Left ventricle myocardium inferior (tissue), 1 donor: ENCODE measurements around the gene DNAI4. TPM values are rescaled to one million over a fixed set of nuclear protein-coding genes. Genes with fewer than 3 reads are reported as not detected.
"Not testable (repeated sequence)": the region's sequence is repeated elsewhere in the genome, so short reads cannot be mapped to it uniquely, and the experiment has no call there.

Experiments
- DNase-seq: peaks from one replicate; pipeline ENCODE4 v3.0.0-alpha.2; 2020
- H3K27ac ChIP-seq: fragments of 200-600 bp; replicated peaks from 2 replicates; pipeline ENCODE4 v1.8.0; 2021
- H3K27me3 ChIP-seq: fragments of 200-600 bp; 2 replicates; pipeline ENCODE4 v1.8.0; 2021; ENCODE audit warnings: low read depth
- H3K36me3 ChIP-seq: fragments of 200-600 bp; 2 replicates; pipeline ENCODE4 v1.8.0; 2021
- H3K4me1 ChIP-seq: fragments of 200-600 bp; 2 replicates; pipeline ENCODE4 v1.8.0; 2021
- H3K4me3 ChIP-seq: fragments of 200-600 bp; 2 replicates; pipeline ENCODE4 v1.8.0; 2021; ENCODE audit warnings: mild to moderate bottlenecking, moderate library complexity
- H3K9me3 ChIP-seq: fragments of 200-600 bp; replicated peaks from 2 replicates; pipeline ENCODE4 v1.8.0; 2021
- CTCF ChIP-seq: fragments of 200-600 bp; IDR thresholded peaks from 2 replicates; pipeline ENCODE4 v1.8.0; 2021; ENCODE audit warnings: antibody characterized with exemption, mild to moderate bottlenecking, borderline replicate concordance
- intact Hi-C: fragments of 100-400 bp; cut with micrococcal nuclease; formaldehyde crosslinking; loops from one replicate; pipeline ENCODE4 v1.11.0; 2022
- total RNA-seq: library from RNA; stranded (reverse); fragmentation: NEBNext Ultra II Directional; extraction: Animal tissue kit (Norgen Biotek cat#: 25700); gene quantifications from one replicate; pipeline ENCODE4 v1.2.1, GENCODE V29; 2021
- donor health status: DM: no; HTN: yes; CAD: no; lungs with severe emphysema.

Gene DNAI4
- total RNA-seq, 1 donor from 2014 or later = 17.9 TPM

GRCh38 chr1:66917476-66917875, 7.2 kb downstream of the DNAI4 start:
- no peak for DNase-seq
- Histone ChIP-seq H3K4me3 (no peak overlapping the region), H3K4me1 (no peaks in the 10 kb centered on the region), H3K27me3 (no peaks in the 10 kb centered on the region), H3K9me3 (no peaks in the 10 kb centered on the region), H3K36me3 (no peaks in the 10 kb centered on the region), H3K27ac (no peak overlapping the region)
- intact Hi-C loops = no loop called here
- TF ChIP-seq CTCF = no peak

DNA sequence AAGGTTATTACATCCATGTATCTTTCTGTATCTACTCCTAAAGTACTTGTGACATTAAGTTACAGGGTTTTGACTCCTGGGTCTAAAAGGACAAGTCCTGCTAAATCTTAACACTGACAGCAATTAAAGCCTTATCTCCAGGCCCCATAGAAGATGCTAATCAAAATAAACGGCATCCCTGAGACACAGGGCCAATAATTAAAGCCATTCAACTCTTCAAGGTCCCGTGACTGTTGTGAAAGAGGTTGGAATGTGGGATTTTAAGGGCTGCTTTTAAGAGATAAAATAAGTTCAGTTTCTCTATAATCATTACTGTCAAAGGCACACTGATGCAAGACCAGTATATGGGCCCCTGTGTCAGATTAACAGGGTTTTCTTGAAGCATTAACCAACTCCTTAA, 8.3 kb downstream of the DNAI4 start:
- H3K9me3 ChIP-seq = no peaks in the 10 kb centered on the region
- H3K27me3 ChIP-seq = no peaks in the 10 kb centered on the region
- H3K36me3 ChIP-seq = no peaks in the 10 kb centered on the region
- H3K27ac ChIP-seq = no peak overlapping the region
- no peak for TF ChIP-seq CTCF
- H3K4me3 ChIP-seq = no peak overlapping the region
- intact Hi-C loops = no loop called here
- no peak for DNase-seq
- H3K4me1 ChIP-seq = no peaks in the 10 kb centered on the region

GRCh38 chr1:66915203-66915602, 9.5 kb downstream of the DNAI4 start:
- H3K27me3 ChIP-seq, H3K27ac ChIP-seq, intact Hi-C loops, H3K4me1 ChIP-seq, H3K36me3 ChIP-seq, H3K4me3 ChIP-seq, DNase-seq, H3K9me3 ChIP-seq: not testable (repeated sequence)

DNA sequence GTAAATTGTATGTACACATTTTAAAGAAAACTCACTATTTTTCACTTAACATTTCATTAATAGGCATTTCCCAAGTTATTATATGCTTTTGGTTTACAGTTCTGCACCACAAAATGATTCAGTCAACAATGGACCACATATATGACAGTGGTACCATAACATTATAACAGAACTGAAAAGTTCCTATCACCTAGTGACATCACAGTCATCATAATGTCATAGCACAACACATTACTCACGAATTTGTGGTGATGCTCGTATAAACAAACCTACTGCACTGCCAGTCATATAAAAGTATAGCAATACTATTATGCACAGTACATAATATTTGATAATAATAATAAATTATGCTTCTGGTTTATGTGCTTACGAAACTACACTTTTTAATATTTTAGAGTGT, 30.9 kb downstream of the DNAI4 start:
- intact Hi-C loops = no loop called here
- no peaks in the 10 kb centered on the region for H3K36me3 ChIP-seq
- no peak for TF ChIP-seq CTCF
- DNase-seq = no peak
- no peak overlapping the region for H3K4me3 ChIP-seq
- H3K27ac ChIP-seq = no peak overlapping the region
- H3K27me3 ChIP-seq = no peaks in the 10 kb centered on the region
- H3K9me3 ChIP-seq = no peaks in the 10 kb centered on the region
- H3K4me1 ChIP-seq = no peaks in the 10 kb centered on the region

GRCh38 chr1:66890621-66891020, 34.0 kb downstream of the DNAI4 start:
- no peaks in the 10 kb centered on the region for H3K9me3 ChIP-seq
- no peak overlapping the region for H3K27ac ChIP-seq
- H3K27me3 ChIP-seq = no peaks in the 10 kb centered on the region
- no peaks in the 10 kb centered on the region for H3K4me1 ChIP-seq
- intact Hi-C loops = no loop called here
- no peak for DNase-seq
- H3K36me3 ChIP-seq = peaks cover 10% of the 10 kb centered on the region
- H3K4me3 ChIP-seq = no peak overlapping the region
- no peak for TF ChIP-seq CTCF

DNA sequence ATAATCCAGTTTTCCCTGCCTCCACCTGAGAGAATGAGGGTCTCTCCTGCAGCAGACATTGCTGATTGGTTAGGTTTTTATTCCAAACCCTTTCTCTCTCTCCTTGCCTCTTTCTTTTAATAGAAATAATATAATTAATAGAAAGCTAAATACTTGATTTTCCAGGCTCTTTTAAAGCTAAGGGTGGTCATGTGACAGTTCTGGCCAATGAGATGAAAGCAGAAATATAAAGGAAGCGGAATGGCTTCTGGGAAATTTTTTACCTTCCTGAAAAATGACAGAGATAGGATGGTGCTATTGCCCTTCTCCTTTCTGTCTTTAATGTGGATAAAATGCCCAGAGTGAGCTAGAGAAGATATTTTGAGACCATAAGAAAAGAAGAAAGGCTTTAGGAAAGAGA, 35.6 kb downstream of the DNAI4 start:
- no peak overlapping the region for H3K4me3 ChIP-seq
- intact Hi-C loops = no loop called here
- TF ChIP-seq CTCF = no peak
- no peak for DNase-seq
- no peak overlapping the region for H3K27ac ChIP-seq
- H3K27me3 ChIP-seq = no peaks in the 10 kb centered on the region
- peaks cover 10% of the 10 kb centered on the region for H3K36me3 ChIP-seq
- H3K9me3 ChIP-seq = no peaks in the 10 kb centered on the region
- no peaks in the 10 kb centered on the region for H3K4me1 ChIP-seq
